ENCODE results near the gene TMEM108.

TMEM108 gene

DNA sequence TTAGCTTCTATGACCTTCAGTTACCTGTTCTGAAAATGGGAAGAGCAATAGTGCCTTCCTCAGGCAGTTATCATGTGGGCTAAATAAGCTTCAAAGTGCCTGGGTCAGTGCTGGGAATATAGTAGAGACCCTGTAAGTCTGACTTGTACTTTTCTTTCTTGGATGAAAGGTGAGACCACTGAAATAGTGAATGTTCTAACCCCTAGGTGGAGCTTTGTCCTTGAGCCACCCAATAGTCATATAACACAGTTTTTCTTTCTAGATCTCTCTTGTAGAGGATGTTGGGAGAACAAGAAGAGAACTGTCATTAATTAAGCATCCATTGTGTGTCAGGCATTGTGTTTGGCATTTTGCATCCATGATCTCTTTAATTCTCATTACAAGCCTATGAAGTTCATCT, 348.7 kb downstream of the TMEM108 start:
- H3K9me3 Mint-ChIP-seq, result no peaks in the 10 kb centered on the region
- no peaks in the 10 kb centered on the region for H3K27me3 Mint-ChIP-seq
- H3K4me1 Mint-ChIP-seq (ENCODE audit: low read depth), result no peaks in the 10 kb centered on the region
- no peak overlapping the region for H3K27ac Mint-ChIP-seq
- intact Hi-C loops (cut with micrococcal nuclease), result no loop called here
- no peaks in the 10 kb centered on the region for H3K36me3 Mint-ChIP-seq (ENCODE audit: low read depth)
- H3K4me3 Mint-ChIP-seq, result no peak overlapping the region

DNA sequence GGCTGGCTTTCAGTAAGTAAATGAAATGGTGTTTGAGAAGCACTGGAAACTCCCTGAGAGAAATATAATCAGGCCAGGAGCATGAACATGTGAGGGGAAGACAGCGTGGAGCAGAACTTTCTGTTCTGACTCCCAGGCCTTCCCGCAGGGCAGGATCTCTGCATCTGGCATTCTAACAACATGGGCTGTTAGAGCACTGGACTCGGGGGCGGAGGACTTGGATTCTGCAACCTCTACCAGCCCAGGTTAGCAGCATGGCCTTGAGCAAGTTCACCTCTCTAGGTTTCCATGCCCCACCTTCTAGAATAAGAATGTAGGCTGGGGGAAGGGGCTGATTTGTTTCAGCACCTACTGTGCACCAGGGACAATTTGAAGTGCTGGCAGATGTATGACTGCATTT, 349.1 kb downstream of the TMEM108 start:
- no peaks in the 10 kb centered on the region for H3K4me1 Mint-ChIP-seq (ENCODE audit: low read depth)
- no peaks in the 10 kb centered on the region for H3K9me3 Mint-ChIP-seq
- no peak overlapping the region for H3K27ac Mint-ChIP-seq
- no peaks in the 10 kb centered on the region for H3K36me3 Mint-ChIP-seq (ENCODE audit: low read depth)
- H3K27me3 Mint-ChIP-seq, result no peaks in the 10 kb centered on the region
- no peak overlapping the region for H3K4me3 Mint-ChIP-seq
- intact Hi-C loops (cut with micrococcal nuclease), result no loop called here

DNA sequence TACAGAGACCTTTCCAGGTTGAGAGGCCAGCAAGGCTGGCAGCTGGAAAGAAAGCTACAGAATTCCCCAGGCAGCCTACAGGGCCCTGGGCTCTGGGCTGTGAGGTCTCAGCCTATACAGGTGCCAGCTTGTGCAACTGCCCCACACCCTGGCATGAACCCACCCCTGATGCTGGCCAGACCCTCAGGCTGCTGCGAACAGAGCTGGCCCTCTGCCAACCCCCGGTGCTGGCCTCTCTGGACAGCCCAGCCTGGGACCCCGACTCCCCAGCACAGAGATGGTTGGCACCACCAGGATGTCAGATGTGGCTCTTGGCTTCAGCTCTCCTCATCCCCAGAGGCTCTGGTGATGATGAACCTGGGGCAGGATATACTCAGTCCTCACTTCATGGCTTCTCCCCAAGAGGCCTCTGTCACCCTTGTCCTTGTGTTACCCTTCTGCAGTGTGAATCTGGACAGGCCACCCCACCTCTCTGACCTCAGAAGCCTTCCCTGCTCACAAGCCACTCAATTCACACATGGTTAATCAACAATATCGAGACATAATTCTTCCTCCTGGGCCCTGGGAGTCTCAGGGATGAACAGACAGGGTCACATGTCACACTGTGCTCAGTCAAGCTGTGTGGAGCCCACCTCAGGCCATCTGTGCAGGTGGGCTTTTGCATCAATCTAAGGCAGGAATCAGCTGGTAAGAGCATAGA, 350.7 kb downstream of the TMEM108 start:
- intact Hi-C loops (cut with micrococcal nuclease), result no loop called here
- no peaks in the 10 kb centered on the region for H3K27me3 Mint-ChIP-seq
- peaks cover 6% of the 10 kb centered on the region for H3K4me1 Mint-ChIP-seq (ENCODE audit: low read depth)
- no peak overlapping the region for H3K4me3 Mint-ChIP-seq
- no peak overlapping the region for H3K27ac Mint-ChIP-seq
- H3K36me3 Mint-ChIP-seq (ENCODE audit: low read depth), result no peaks in the 10 kb centered on the region
- H3K9me3 Mint-ChIP-seq, result no peaks in the 10 kb centered on the region

DNA sequence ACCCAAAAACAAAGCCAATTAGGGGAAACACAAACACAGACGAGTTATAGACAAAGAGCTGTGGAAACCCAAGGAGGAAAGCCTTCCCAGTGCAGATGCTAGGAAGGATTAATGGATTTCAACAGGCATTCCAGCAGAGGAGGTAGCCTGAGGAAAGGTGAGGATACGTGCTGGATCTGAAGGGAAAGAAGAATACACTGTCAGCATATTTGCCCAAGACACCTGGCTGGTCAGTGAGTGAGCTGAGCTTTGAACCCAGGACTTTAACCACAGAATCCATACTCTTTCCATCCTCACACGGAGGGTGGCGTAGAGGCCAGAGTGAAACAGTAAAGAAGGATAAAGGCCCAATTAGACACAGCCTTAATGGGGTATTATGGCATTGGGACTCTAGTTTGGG, 352.5 kb downstream of the TMEM108 start:
- Mint-ChIP-seq H3K4me3 (no peak overlapping the region), H3K4me1 (ENCODE audit: low read depth) (peaks cover 6% of the 10 kb centered on the region), H3K27me3 (no peaks in the 10 kb centered on the region), H3K36me3 (ENCODE audit: low read depth) (no peaks in the 10 kb centered on the region), H3K9me3 (no peaks in the 10 kb centered on the region), H3K27ac (no peak overlapping the region)
- intact Hi-C loops (cut with micrococcal nuclease), result no loop called here

DNA sequence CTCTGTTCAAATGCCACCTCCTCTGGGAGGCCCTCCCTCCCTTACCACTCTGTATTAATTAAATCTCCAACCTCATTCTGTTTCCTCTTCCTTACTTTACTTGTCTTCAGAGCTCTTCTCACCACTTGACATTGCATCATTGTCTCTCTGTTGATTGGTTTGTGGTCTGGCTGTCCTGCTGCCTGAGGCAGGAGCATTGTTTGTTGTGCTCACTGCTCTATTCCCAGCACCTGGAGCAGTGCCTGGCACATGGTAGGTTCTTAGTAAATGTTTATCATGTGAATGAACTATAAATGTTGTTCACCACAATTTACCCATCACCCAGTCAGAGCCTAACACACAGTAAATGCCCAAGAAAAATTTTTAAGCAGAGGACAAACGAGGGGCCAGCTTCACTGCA, 355.0 kb downstream of the TMEM108 start:
- Mint-ChIP-seq H3K9me3 (no peaks in the 10 kb centered on the region), H3K27ac (no peak overlapping the region), H3K4me1 (ENCODE audit: low read depth) (peaks cover 6% of the 10 kb centered on the region), H3K36me3 (ENCODE audit: low read depth) (no peaks in the 10 kb centered on the region), H3K4me3 (no peak overlapping the region), H3K27me3 (no peaks in the 10 kb centered on the region)
- intact Hi-C loops (cut with micrococcal nuclease), result no loop called here

DNA sequence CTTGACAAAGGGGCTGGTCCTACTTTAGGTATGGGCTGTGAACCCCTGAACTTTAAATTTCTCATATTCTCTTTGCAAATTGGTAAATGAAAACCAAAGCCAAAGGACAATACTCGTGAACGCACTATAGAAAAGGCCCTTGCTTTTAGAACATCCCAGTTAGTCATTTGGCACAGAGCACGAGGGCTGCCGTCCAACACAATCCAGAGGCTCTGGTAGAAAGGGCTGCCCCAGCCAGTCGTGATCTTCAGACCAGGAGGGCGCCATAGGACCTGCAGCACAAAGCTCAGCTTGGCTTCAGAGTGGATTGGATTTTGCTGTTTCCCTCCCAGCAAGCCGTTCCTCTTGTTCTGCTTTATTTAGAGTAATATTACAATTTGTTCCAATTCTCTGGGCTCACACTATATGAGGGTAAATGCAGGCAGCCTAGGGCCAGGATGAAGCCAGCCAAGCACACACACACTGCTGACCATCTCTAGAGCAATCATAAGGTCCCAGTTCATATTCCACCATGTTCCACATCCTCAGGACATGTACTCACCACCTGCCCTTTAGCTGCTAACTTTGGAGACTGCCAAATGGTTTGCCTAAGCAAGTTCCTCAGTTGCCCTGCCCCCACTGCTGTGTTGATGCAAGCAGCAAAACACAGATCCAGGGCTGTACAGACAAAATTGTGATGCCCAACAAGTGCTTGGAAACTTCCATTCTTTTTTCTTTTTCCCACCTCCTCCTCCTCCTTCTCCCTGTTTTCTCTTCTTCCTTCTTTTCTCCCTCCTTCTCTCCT, 355.7 kb downstream of the TMEM108 start:
- Mint-ChIP-seq H3K27me3 (no peaks in the 10 kb centered on the region), H3K4me3 (no peak overlapping the region), H3K9me3 (no peaks in the 10 kb centered on the region), H3K36me3 (ENCODE audit: low read depth) (no peaks in the 10 kb centered on the region), H3K27ac (no peak overlapping the region), H3K4me1 (ENCODE audit: low read depth) (peaks cover 6% of the 10 kb centered on the region)
- intact Hi-C loops (cut with micrococcal nuclease), result no loop called here

DNA sequence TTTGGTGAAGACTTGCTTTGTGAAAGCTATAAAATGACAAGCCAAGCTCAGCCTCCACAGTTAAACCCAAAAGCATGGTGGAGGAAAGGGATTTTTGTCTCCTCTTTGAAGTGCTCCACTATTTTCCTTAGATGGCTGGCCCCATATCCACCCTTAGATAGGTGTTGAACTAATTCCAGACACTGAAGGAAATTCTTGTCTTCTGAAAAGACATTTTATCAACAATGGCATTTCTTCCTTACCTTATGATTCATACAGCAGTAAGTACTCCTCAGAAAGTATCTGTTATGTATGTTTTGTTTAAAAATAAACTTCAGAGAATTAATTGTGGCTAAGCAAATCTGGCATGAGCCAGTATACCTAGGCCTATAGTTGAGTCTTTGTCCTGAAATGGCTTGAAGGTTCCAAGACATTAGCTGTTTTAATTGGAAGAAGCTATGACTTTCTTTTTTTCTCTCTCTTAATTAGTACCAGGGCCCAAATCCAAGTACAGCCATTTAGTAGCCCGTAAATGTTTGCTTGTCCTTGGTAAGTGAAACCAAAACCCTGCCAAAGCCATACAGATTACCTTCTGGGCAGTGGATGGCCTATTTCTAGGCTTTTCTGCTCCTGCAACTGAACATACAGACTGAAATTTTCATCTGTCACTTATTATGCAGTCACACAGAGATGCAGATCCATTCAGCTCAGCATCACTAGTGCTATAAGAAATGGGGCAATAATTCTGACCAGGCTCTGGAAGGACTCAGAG, 356.5 kb downstream of the TMEM108 start:
- Mint-ChIP-seq H3K27me3 (no peaks in the 10 kb centered on the region), H3K36me3 (ENCODE audit: low read depth) (no peaks in the 10 kb centered on the region), H3K4me3 (no peak overlapping the region), H3K4me1 (ENCODE audit: low read depth) (peaks cover 6% of the 10 kb centered on the region), H3K9me3 (no peaks in the 10 kb centered on the region), H3K27ac (no peak overlapping the region)
- intact Hi-C loops (cut with micrococcal nuclease), result no loop called here

DNA sequence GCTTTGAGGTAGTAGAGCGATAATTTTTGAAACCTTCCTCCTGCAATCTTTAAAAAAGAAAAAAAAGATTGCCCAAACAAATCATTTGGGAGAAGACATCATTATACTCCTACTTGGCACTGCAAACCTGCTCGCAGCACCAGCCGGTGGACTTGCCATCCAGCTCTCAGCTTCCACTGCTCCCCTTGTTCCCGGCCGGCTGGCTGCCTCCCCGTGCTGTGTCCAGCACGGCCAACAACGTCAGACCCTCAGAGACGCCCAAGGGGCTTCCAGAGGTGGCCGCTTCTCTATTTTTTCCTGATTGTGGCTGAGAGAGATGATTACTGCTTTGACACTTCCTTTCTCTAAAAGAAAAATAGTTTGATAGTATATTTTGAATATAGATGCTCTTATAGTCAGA, 358.7 kb downstream of the TMEM108 start:
- intact Hi-C loops (cut with micrococcal nuclease), result no loop called here
- Mint-ChIP-seq H3K27me3 (no peaks in the 10 kb centered on the region), H3K36me3 (ENCODE audit: low read depth) (no peaks in the 10 kb centered on the region)

DNA sequence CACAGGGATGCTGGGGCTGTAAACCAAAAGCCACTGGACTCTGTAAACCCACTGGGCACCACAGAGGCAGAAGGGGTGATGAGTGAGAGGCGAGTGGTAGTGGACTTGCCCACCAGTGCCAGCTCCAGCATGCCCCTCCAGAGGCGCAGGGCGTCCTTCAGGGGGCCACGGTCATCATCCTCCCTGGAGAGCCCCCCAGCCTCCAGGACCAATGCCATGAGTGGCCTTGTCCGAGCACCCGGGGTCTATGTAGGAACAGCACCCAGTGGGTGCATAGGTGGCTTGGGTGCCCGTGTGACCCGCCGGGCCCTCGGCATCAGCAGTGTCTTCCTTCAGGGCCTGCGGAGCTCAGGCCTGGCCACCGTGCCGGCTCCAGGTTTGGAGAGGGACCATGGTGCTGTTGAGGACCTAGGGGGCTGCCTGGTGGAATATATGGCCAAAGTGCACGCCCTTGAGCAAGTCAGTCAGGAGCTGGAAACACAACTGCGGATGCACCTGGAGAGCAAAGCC, 361.9 kb downstream of the TMEM108 start, which contains the start of gene BFSP2:
Gene BFSP2 (plus strand): TSS at position 51 of the 510 bp plus-strand sequence. CDS start 28 bp downstream, at position 79.
- Mint-ChIP-seq H3K4me1 (ENCODE audit: low read depth) (no peaks in the 10 kb centered on the region), H3K36me3 (ENCODE audit: low read depth) (no peaks in the 10 kb centered on the region), H3K27ac (no peak within 1 kb of the TSS), H3K4me3 (no peak within 1 kb of the TSS), H3K27me3 (no peaks in the 10 kb centered on the region), H3K9me3 (no peaks in the 10 kb centered on the region)
- intact Hi-C loops (cut with micrococcal nuclease), result no loop called here

More for the DNA sequence above, 358.7 kb downstream of the TMEM108 start:
- Mint-ChIP-seq H3K9me3 (no peaks in the 10 kb centered on the region), H3K4me1 (ENCODE audit: low read depth) (peaks cover 6% of the 10 kb centered on the region), H3K4me3 (no peak overlapping the region), H3K27ac (no peak overlapping the region)

DNA sequence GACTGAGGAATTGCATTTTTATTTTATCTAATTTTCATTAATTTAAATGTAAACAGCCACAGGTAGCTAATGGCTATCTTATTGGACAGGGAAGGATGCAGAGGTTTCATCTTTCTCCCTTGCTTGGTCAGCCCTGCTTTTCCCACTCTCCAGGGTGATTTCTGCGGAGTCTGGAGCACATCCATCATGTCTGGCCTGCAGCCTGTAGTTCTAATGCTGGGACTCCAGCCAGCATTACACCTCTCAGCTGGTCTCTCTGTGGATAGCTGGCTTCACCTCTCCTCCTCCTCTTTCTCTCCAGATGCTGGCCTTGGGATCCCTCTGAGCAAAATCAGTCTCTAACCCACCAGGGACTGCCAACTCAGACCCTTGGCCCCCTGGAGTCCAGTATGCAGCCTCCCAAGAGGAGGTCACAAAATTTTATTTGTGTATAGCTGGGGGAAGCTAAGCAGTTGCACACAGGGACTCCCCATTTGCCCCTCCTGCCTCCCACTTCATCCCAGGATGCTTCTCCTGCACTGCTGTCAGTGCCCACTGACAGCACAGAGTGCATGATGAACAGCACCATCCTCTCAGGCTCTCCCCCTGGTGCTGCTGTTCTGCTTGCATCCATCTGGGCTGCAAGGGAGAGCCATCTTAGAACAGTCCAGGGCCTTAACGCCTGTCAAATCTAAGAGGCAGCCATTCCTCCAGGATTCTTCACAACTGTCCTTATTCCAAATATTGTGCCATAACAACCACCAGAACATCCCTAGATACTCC, 363.4 kb downstream of the TMEM108 start:
- intact Hi-C loops (cut with micrococcal nuclease), result no loop called here
- H3K27ac Mint-ChIP-seq, result no peak overlapping the region
- H3K36me3 Mint-ChIP-seq (ENCODE audit: low read depth), result no peaks in the 10 kb centered on the region
- H3K4me1 Mint-ChIP-seq (ENCODE audit: low read depth), result no peaks in the 10 kb centered on the region
- no peak overlapping the region for H3K4me3 Mint-ChIP-seq
- H3K9me3 Mint-ChIP-seq, result no peaks in the 10 kb centered on the region
- no peaks in the 10 kb centered on the region for H3K27me3 Mint-ChIP-seq

DNA sequence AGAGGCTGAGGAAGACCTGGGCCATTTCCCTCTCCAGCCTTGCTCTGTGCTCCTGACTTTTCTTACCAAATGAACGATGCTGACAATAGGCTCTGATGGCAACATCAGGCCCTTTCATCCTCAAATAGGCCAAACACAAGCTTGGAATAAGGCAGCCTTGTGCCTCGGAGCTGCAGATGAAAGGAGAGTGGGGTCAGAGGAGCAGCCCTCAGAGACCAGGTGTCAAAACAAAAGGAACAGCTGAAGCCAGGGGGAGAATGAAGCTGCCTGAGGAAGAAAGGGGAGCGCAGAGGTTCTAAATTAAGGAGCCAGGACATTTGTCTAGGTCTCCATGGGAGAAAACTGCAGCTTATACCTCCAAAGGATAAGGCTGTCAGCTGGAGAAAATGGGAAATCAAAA, 366.7 kb downstream of the TMEM108 start:
- no peak overlapping the region for H3K27ac Mint-ChIP-seq
- H3K27me3 Mint-ChIP-seq, result peaks cover 4% of the 10 kb centered on the region
- intact Hi-C loops (cut with micrococcal nuclease), result no loop called here
- no peaks in the 10 kb centered on the region for H3K36me3 Mint-ChIP-seq (ENCODE audit: low read depth)
- H3K9me3 Mint-ChIP-seq, result no peaks in the 10 kb centered on the region
- H3K4me3 Mint-ChIP-seq, result no peak overlapping the region
- no peaks in the 10 kb centered on the region for H3K4me1 Mint-ChIP-seq (ENCODE audit: low read depth)

DNA sequence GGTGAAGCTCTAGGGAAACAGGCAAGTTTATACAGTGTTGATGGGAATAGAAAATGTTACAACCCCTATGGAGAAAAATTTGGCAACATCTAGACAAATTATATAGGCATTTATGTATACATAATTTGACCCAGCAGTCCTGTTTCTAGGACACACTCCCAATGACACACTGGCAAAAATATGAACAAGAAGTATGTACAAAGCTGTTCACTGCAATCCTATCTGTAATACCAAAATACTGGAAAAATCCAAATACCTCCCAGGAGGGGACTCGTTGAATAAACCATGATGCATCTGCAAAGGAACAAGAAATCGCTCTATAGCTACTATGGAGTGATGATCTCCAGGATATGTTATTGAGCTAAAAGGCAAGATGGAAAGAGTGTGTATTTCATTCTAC, 370.2 kb downstream of the TMEM108 start:
- Mint-ChIP-seq H3K27me3 (peaks cover 21% of the 10 kb centered on the region), H3K36me3 (ENCODE audit: low read depth) (no peaks in the 10 kb centered on the region), H3K27ac (no peak overlapping the region), H3K9me3 (no peaks in the 10 kb centered on the region), H3K4me1 (ENCODE audit: low read depth) (no peaks in the 10 kb centered on the region), H3K4me3 (no peak overlapping the region)
- intact Hi-C loops (cut with micrococcal nuclease), result no loop called here

DNA sequence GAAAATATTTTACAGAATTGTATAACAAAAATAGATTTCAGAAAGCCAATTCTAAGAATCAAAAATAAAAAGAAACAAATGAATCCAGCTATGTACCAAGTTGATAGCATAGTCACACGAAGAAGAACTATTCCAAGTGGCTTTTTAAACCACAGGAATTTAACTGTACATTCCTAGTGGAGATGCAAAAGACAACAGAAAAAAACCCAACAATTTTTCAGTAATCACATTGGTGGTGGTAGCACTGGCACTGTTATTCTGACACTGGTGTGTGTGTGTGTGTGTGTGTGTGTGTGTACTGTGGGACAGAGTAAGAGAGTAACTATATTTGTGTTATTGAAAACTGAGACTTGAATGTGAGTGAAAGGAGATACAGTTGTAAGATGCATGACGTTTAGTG, 370.8 kb downstream of the TMEM108 start:
- Mint-ChIP-seq H3K27ac (no peak overlapping the region), H3K4me3 (no peak overlapping the region), H3K36me3 (ENCODE audit: low read depth) (no peaks in the 10 kb centered on the region), H3K27me3 (peaks cover 21% of the 10 kb centered on the region), H3K9me3 (no peaks in the 10 kb centered on the region), H3K4me1 (ENCODE audit: low read depth) (no peaks in the 10 kb centered on the region)
- intact Hi-C loops (cut with micrococcal nuclease), result no loop called here
